IPS DF 6.9 (cell line): ENCODE data around the gene PPAT.

Source experiments
- DNase-seq: peaks from one replicate; pipeline ENCODE4 v3.0.0-alpha.2; 2013; ENCODE audit warnings: low read depth, low spot score
- H3K27ac ChIP-seq: one replicate; pipeline ENCODE4 v1.5.1; 2013; ENCODE audit warnings: low read length, control low read depth
- H3K27me3 ChIP-seq: 2 replicates; pipeline ENCODE4 v1.6.1; 2013; ENCODE audit warnings: mild to moderate bottlenecking, low read length; ENCODE audit not compliant: control insufficient read depth, insufficient read depth
- H3K36me3 ChIP-seq: 2 replicates; pipeline ENCODE4 v1.6.1; 2013; ENCODE audit warnings: low read length; ENCODE audit not compliant: control insufficient read depth, insufficient read depth
- H3K4me1 ChIP-seq: 2 replicates; pipeline ENCODE4 v1.6.1; 2013; ENCODE audit warnings: low read length; ENCODE audit not compliant: control insufficient read depth, insufficient read depth
- H3K4me3 ChIP-seq: 2 replicates; pipeline ENCODE4 v1.5.1; 2013; ENCODE audit warnings: mild to moderate bottlenecking, low read length
- H3K9me3 ChIP-seq: 2 replicates; pipeline ENCODE4 v1.6.1; 2013; ENCODE audit warnings: low read length, inconsistent platforms; ENCODE audit not compliant: control insufficient read depth, insufficient read depth
- WGBS: extraction: QIAGEN DNeasy Blood & Tissue Kit; methylation state at CpG from one replicate; pipeline ENCODE4 v1.1.7; 2013; ENCODE audit warnings: mixed read lengths, missing lambda C conversion rate; ENCODE audit not compliant: insufficient read length, insufficient coverage; 5-methylcytosine and 5-hydroxymethylcytosine counted together

PPAT gene

DNA sequence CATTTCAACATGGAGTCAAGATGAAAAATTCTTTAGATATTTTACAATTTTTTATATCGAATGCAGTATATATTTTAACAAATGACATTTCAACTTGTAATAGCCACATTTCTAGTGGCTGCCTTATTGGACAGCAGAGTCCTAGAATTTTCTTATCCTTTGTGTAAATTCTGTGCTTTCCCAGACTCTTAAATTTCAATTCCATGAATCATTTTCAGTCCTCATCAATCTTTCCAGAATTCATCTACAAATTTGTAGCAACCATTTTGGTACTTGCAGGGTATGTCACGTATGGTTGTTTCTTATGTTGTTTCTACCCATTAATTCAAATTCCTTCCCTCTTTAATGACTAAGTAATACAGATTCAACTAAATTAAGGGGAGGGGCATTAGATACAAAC, 3.4 kb upstream of the PPAT start:
- WGBS = no CpG with 5 or more reads among the region's 2 CpGs
- Histone ChIP-seq H3K27me3 (no peaks in the 10 kb centered on the region), H3K27ac (no peak overlapping the region), H3K4me3 (no peak overlapping the region), H3K9me3 (no peaks in the 10 kb centered on the region), H3K36me3 (0 out of 2 replicates have a peak, but pooled peaks cover 5% of the 10 kb centered on the region), H3K4me1 (no peaks in the 10 kb centered on the region)
- DNase-seq = no peak

GRCh38 chr4:56434599-56435139, 746 bp downstream of the PPAT start:
- H3K9me3 ChIP-seq = no peaks in the 10 kb centered on the region
- no peaks in the 10 kb centered on the region for H3K27me3 ChIP-seq
- H3K4me3 ChIP-seq = peak overlapping the region; percentile 100
- WGBS = no CpG with 5 or more reads among the region's 15 CpGs
- H3K27ac ChIP-seq = no peak overlapping the region
- no peaks in the 10 kb centered on the region for H3K4me1 ChIP-seq
- no peak for DNase-seq
- H3K36me3 ChIP-seq = no peaks in the 10 kb centered on the region

DNA sequence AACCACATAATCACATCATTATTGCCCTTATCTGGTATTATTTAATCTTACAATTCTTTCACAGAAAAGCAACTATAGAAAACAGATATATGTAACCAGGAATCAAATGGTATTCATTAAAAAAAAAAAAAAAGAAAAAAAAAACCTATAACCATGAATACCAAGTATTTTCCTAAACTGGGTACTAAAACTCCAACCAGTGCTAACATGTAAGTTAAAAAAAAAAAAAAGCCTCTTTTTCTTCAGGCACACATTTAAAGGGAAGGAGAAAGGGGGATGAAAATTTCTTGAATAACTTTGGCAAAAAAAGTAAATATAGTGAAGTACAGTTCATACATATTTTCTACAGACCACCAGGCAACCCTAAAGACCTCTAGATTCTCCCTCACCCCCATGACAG, 2.1 kb downstream of the PPAT start:
- no peaks in the 10 kb centered on the region for H3K4me1 ChIP-seq
- no peak overlapping the region for H3K27ac ChIP-seq
- DNase-seq = no peak
- no peaks in the 10 kb centered on the region for H3K9me3 ChIP-seq
- H3K27me3 ChIP-seq = no peaks in the 10 kb centered on the region
- no peak overlapping the region; the same call in 1 of the 2 replicates for H3K4me3 ChIP-seq
- H3K36me3 ChIP-seq = no peaks in the 10 kb centered on the region

- Histone ChIP-seq H3K36me3 (no peaks in the 10 kb centered on the region), H3K4me1 (no peaks in the 10 kb centered on the region), H3K27ac (no peak overlapping the region), H3K27me3 (no peaks in the 10 kb centered on the region), H3K4me3 (no peak overlapping the region), H3K9me3 (no peaks in the 10 kb centered on the region)
- DNase-seq = no peak
- no CpG with 5 or more reads among the region's 2 CpGs for WGBS
These were observed 5.2 kb downstream of the PPAT start for GRCh38 chr4:56430203-56430602.

DNA sequence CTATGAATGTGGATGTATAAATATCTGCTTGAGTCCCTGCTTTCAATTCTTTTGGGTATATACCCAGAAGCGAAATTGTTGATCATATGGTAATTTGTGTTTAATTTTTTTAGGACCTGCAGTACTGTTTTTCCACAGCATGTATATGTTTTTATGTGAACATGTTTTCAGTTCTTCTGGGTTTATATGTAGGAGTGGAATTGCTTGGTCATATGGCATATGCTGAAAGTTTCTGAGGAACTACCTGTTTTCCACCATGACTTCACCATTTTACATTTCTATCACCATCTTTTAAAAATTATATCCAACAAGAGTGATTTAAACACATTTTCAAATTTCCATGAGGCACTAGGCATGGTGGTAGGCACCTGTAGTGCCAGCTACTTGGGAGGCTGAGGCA, 8.2 kb downstream of the PPAT start:
- Histone ChIP-seq H3K4me3 (no peak overlapping the region), H3K9me3 (no peaks in the 10 kb centered on the region), H3K27me3 (no peaks in the 10 kb centered on the region), H3K4me1 (no peaks in the 10 kb centered on the region), H3K36me3 (no peaks in the 10 kb centered on the region), H3K27ac (no peak overlapping the region)
- no peak for DNase-seq
- WGBS = no CpG with 5 or more reads among the region's 1 CpG

DNA sequence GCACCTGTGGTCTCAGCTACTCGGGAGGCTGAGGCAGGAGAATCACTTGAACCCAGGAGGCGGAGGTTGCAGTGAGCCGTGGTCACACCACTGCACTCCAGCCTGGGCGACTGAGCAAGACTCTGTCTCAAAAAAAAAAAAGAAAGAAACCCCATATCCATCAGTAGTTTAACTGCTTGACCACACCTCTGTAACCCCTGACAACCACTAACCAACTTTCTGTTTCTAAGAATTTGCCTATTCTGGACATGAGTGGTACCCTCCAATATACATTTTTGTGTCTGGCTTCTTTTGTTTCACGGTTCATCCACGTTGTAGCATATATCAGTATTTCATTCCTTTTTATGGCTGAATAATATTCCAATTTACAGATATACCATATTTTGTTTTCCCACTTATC, 9.1 kb downstream of the PPAT start:
- H3K27ac ChIP-seq = no peak overlapping the region
- H3K9me3 ChIP-seq = no peaks in the 10 kb centered on the region
- WGBS = no CpG with 5 or more reads among the region's 6 CpGs
- H3K27me3 ChIP-seq = no peaks in the 10 kb centered on the region
- no peak overlapping the region for H3K4me3 ChIP-seq
- H3K36me3 ChIP-seq = no peaks in the 10 kb centered on the region
- no peaks in the 10 kb centered on the region for H3K4me1 ChIP-seq
- DNase-seq = no peak

DNA sequence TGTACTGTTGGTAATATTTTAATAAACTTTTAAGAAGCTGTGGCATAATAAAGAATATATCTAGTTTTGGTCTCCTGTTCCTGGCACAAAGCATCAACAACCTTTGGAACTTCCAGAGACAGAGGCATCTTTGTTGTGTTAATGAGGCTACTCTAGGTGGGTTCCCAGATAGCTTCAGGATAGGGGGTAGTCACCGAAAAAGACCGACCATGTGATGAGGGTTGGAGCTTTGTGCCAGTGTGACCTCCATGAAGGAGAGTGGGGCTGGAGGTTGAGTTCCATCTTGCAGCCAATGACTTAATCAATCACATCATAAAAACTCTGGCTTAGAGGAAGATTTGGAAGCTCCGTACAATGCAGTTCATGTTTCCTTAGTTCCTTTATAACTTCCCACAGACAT, 9.9 kb downstream of the PPAT start:
- Histone ChIP-seq H3K9me3 (no peaks in the 10 kb centered on the region), H3K36me3 (no peaks in the 10 kb centered on the region), H3K4me3 (no peak overlapping the region), H3K27ac (no peak overlapping the region), H3K27me3 (no peaks in the 10 kb centered on the region), H3K4me1 (no peaks in the 10 kb centered on the region; the same call in 1 of the 2 replicates)
- no peak for DNase-seq
- no CpG with 5 or more reads among the region's 3 CpGs for WGBS

GRCh38 chr4:56424697-56425514, 10.5 kb downstream of the PPAT start:
- no peaks in the 10 kb centered on the region for H3K36me3 ChIP-seq

DNA sequence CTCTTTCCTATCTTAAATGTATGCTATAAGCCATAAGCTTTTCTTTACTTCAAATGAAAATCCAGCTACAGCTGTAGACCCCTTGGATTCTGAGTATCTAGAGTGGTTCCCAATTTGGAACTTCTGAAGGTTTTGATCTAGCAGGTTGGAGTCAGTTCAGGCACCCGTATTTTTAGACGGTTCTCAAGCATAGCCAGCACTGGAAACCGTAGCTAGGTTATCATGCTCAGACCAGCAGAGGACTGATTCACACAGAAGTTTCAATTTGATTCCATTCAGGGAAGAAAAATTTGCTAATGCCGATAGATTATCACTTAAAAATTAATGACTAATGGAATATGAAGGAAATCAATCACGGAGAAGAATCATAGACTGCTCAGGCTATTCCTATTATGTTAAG, 11.2 kb downstream of the PPAT start:
- WGBS = no CpG with 5 or more reads among the region's 5 CpGs
- no peaks in the 10 kb centered on the region for H3K9me3 ChIP-seq

More at GRCh38 chr4:56424697-56425514, 10.5 kb downstream of the PPAT start:
- Histone ChIP-seq H3K9me3 (no peaks in the 10 kb centered on the region), H3K27me3 (no peaks in the 10 kb centered on the region), H3K4me3 (no peak overlapping the region), H3K4me1 (no peaks in the 10 kb centered on the region; the same call in 1 of the 2 replicates), H3K27ac (no peak overlapping the region)
- WGBS = no CpG with 5 or more reads among the region's 5 CpGs
- DNase-seq = no peak

DNA sequence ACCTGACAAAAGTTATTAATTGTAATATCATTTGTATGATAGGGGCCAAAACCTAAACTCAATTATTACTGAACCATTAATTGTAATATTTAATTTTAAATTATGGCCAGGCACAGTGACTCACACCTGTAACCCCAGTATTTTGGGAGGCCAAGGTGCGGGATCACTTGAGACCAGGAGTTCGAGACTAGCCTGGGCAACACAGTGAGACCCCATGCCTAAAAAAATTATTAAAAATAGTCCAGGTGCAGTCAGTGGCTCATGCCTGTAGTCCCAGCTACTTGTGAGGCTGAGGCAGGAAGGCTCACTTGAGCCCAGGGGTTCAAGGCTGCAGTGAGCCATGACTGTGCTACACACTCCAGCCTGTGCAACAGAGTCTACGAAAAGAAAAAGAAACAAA, 18.0 kb downstream of the PPAT start:
- Histone ChIP-seq H3K9me3 (no peaks in the 10 kb centered on the region), H3K4me1 (no peaks in the 10 kb centered on the region; the same call in none of the 2 replicates), H3K27me3 (no peaks in the 10 kb centered on the region), H3K36me3 (no peaks in the 10 kb centered on the region), H3K27ac (no peak overlapping the region), H3K4me3 (no peak overlapping the region)
- 100% methylated on average over 1 of the region's 3 CpGs for WGBS
- no peak for DNase-seq

More for the DNA sequence above, 11.2 kb downstream of the PPAT start:
- no peaks in the 10 kb centered on the region for H3K36me3 ChIP-seq
- no peak overlapping the region for H3K4me3 ChIP-seq
- no peak overlapping the region for H3K27ac ChIP-seq
- H3K27me3 ChIP-seq = no peaks in the 10 kb centered on the region
- H3K4me1 ChIP-seq = no peaks in the 10 kb centered on the region; the same call in 1 of the 2 replicates
- DNase-seq = no peak

DNA sequence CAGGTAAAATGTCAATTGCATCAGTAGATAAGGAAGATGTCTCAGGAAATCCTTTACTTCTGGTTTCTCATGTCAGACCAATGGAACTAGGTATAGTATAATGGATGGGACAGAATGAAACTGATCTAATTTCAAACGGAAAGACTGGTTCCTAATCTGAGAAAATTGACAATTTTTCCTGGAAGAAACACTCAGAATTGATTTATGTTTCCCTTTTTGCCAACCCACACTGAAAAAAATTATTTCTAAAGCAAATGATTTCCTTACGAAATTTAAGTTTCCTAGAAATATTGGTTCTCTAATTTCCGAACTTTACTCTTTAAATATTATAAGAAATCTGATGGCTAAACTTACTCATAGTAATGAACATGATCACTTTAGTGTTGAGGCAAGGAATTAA, 19.1 kb downstream of the PPAT start:
- 100% methylated on average over 2 of the region's 3 CpGs for WGBS
- no peaks in the 10 kb centered on the region; the same call in none of the 2 replicates for H3K4me1 ChIP-seq

More for the DNA sequence above, 19.1 kb downstream of the PPAT start:
- H3K27me3 ChIP-seq = no peaks in the 10 kb centered on the region
- H3K27ac ChIP-seq = no peak overlapping the region
- no peaks in the 10 kb centered on the region for H3K9me3 ChIP-seq
- no peak for DNase-seq
- no peak overlapping the region for H3K4me3 ChIP-seq
- no peaks in the 10 kb centered on the region for H3K36me3 ChIP-seq
